Left ventricle myocardium inferior (tissue), 1 donor: ENCODE results near the gene OR6C75. TPM values are rescaled to one million over a fixed set of nuclear protein-coding genes. Genes with fewer than 3 reads are reported as not detected.

Source experiments
- total RNA-seq: library from RNA; stranded (reverse); fragmentation: NEBNext Ultra II Directional; extraction: Animal tissue kit (Norgen Biotek cat#: 25700); gene quantifications from one replicate; pipeline ENCODE4 v1.2.1, GENCODE V29; 2021
- donor health status: DM: no; HTN: yes; CAD: no; lungs with severe emphysema.

The OR6C75 gene
- total RNA-seq, 1 donor from 2014 or later: not detected

Other genes with a start within 250 kb of the OR6C75 start
- not detected for gene OR9K2, start 236.6 kb upstream of the OR6C75 start, total RNA-seq
- not detected for gene OR10A7, start 141.9 kb upstream of the OR6C75 start, total RNA-seq
- gene OR6C74, start 118.4 kb upstream of the OR6C75 start, total RNA-seq: not detected
- not detected for gene OR6C6, start 66.4 kb upstream of the OR6C75 start, total RNA-seq
- gene OR6C1, start 48.6 kb upstream of the OR6C75 start, total RNA-seq: not detected
- gene OR6C3, start 32.2 kb upstream of the OR6C75 start, total RNA-seq: not detected
- gene OR6C65, start 37.6 kb downstream of the OR6C75 start, total RNA-seq: not detected
- gene OR6C76, start 63.3 kb downstream of the OR6C75 start, total RNA-seq: not detected
- gene OR6C2, start 81.1 kb downstream of the OR6C75 start, total RNA-seq: not detected
- gene OR6C70, start 107.2 kb downstream of the OR6C75 start, total RNA-seq: not detected
- not detected for gene OR6C68, start 129.4 kb downstream of the OR6C75 start, total RNA-seq
- gene OR6C4, start 186.6 kb downstream of the OR6C75 start, total RNA-seq: not detected
- not detected for gene OR2AP1, start 209.5 kb downstream of the OR6C75 start, total RNA-seq